Left hindlimb (tissue), 1 donor: ENCODE results near the gene MMP15.
"Not testable (repeated sequence)": the region's sequence is repeated elsewhere in the genome, so short reads cannot be mapped to it uniquely, and the experiment has no call there.

Experiments used
- DNase-seq: peaks from one replicate; pipeline ENCODE4 v3.0.0-alpha.2; 2018

Gene MMP15

GRCh38 chr16:58090396-58090795, 64.8 kb downstream of the MMP15 start:
- not testable (repeated sequence) for DNase-seq

GRCh38 chr16:58094026-58094425, 68.5 kb downstream of the MMP15 start:
- no peak for DNase-seq

- DNase-seq: no peak
These were observed 69.4 kb downstream of the MMP15 start for GRCh38 chr16:58094791-58095574.

- DNase-seq: not testable (repeated sequence)
These were observed 70.0 kb downstream of the MMP15 start for GRCh38 chr16:58095575-58095960.

GRCh38 chr16:58096249-58096648, 70.7 kb downstream of the MMP15 start:
- DNase-seq: no peak
